HCT116 (cell line): ENCODE results near the gene TFF3. TPM values are rescaled to one million over a fixed set of nuclear protein-coding genes. Genes with fewer than 3 reads are reported as not detected.

Source experiments
- ATAC-seq: fragments of 200-7000 bp; cut with Tn5 transposase; 2 replicates; pipeline ENCODE4 v1.9.1; 2020; ENCODE audit warnings: mild to moderate bottlenecking, moderate library complexity
- BruUV-seq: library from RNA; stranded (reverse); fragments of 400-500 nt; replicated peaks from 2 replicates; lab custom pipeline; 2021; lab: Mats Ljungman, UMichigan
- CTCF ChIA-PET: fragments of 300-600 bp; sonication (Branson Sonifier 250); formaldehyde crosslinking; loops from one replicate; lab custom pipeline; 2021; ENCODE audit warnings: antibody characterized with exemption; lab: Charles Lee
- POLR2A ChIA-PET: fragments of 300-600, 350-600 bp; sonication (Branson Sonifier 250); formaldehyde crosslinking; loops from one replicate; lab custom pipeline; 2021; ENCODE audit warnings: antibody characterized with exemption; lab: Charles Lee
- RAD21 ChIA-PET, 2 experiments: fragments of 300-600 bp; sonication (Branson Sonifier 250); formaldehyde crosslinking; loops; one replicate each; lab custom pipeline; 2023; ENCODE audit warnings: low total read pairs in 2 of 2; ENCODE audit not compliant: uncharacterized antibody in 2 of 2, unreplicated experiment in 2 of 2, low non-redundant PET in 1 of 2; lab: Charles Lee
- DNase-seq: peaks from one replicate; pipeline ENCODE4 v3.0.0-alpha.2; 2010; ENCODE audit warnings: low read depth, low spot score
- H2AFZ ChIP-seq: fragments of 200-600 bp; shearing (Covaris generic), sonication (generic); 2 replicates; pipeline ENCODE4 v1.6.1; 2017; ENCODE audit warnings: low read depth, mixed run types, mixed read lengths, antibody characterized with exemption, low read length; ENCODE audit not compliant: poor library complexity, severe bottlenecking
- H3K27ac ChIP-seq: 2 replicates; pipeline ENCODE4 v1.5.1; 2012; ENCODE audit warnings: low read depth, low read length
- H3K27me3 ChIP-seq: fragments of 200-600 bp; sonication (generic); 2 replicates; pipeline ENCODE4 v1.6.1; 2016; ENCODE audit warnings: mixed run types, low read length, mixed read lengths; ENCODE audit not compliant: insufficient read depth
- H3K36me3 ChIP-seq, 2 experiments: fragments of 200-500 bp in 1 of 2; fragments of 200-600 bp in 1 of 2; sonication (Bioruptor generic) in 1 of 2; sonication (generic) in 1 of 2; 2 replicates each; pipeline versions ENCODE4 v1.5.1 to v1.6.1; 2014 to 2016; ENCODE audit warnings: low read length in 2 of 2, inconsistent platforms in 1 of 2, mixed read lengths in 1 of 2, mixed run types in 1 of 2; ENCODE audit not compliant: insufficient read depth in 2 of 2, control insufficient read depth in 1 of 2
- H3K4me1 ChIP-seq, 2 experiments: fragments of 200-600 bp in 1 of 2; sonication (generic) in 1 of 2; 2 replicates each; pipeline versions ENCODE4 v1.5.1 to v1.6.1; 2012 to 2017; ENCODE audit warnings: low read length in 2 of 2, inconsistent platforms in 1 of 2, mild to moderate bottlenecking in 1 of 2, mixed read lengths in 1 of 2, mixed run types in 1 of 2, moderate library complexity in 1 of 2; ENCODE audit not compliant: insufficient read depth in 2 of 2, control insufficient read depth in 1 of 2
- H3K4me2 ChIP-seq: fragments of 200-600 bp; sonication (generic); 2 replicates; pipeline ENCODE4 v1.6.1; 2017; ENCODE audit warnings: mixed run types, low read length, mixed read lengths
- H3K4me3 ChIP-seq, 2 experiments: fragments of 200-600 bp in 1 of 2; sonication (generic) in 1 of 2; replicated peaks in 1 of 2; 2 replicates each; pipeline ENCODE4 v1.5.1; 2011 to 2016; ENCODE audit warnings: low read length in 2 of 2, control low read depth in 1 of 2, low read depth in 1 of 2, mild to moderate bottlenecking in 1 of 2, mixed read lengths in 1 of 2, mixed run types in 1 of 2
- H3K79me2 ChIP-seq: fragments of 200-600 bp; sonication (generic); 2 replicates; pipeline ENCODE4 v1.6.1; 2017; ENCODE audit warnings: mild to moderate bottlenecking, mixed run types, low read length, moderate library complexity, mixed read lengths; ENCODE audit not compliant: insufficient read depth
- H3K9ac ChIP-seq: fragments of 200-600 bp; sonication (generic); 2 replicates; pipeline ENCODE4 v1.6.1; 2016; ENCODE audit warnings: low read length, mixed read lengths
- H3K9me2 ChIP-seq: fragments of 200-600 bp; sonication (generic), shearing (Covaris generic); 2 replicates; pipeline ENCODE4 v1.6.1; 2017; ENCODE audit warnings: mixed run types, mild to moderate bottlenecking, moderate library complexity; ENCODE audit not compliant: insufficient read depth
- H3K9me3 ChIP-seq, 2 experiments: fragments of 200-500 bp in 1 of 2; fragments of 200-600 bp in 1 of 2; sonication (Bioruptor generic) in 1 of 2; sonication (generic) in 1 of 2; 2 replicates each; pipeline ENCODE4 v1.6.1; 2014 to 2017; ENCODE audit warnings: low read length in 2 of 2, mixed read lengths in 2 of 2, inconsistent platforms in 1 of 2, low read depth in 1 of 2, mild to moderate bottlenecking in 1 of 2, mixed run types in 1 of 2, moderate library complexity in 1 of 2; ENCODE audit not compliant: control insufficient read depth in 1 of 2, insufficient read depth in 1 of 2
- H4K20me1 ChIP-seq: fragments of 200-600 bp; sonication (generic), shearing (Covaris generic); 2 replicates; pipeline ENCODE4 v1.6.1; 2017; ENCODE audit warnings: mixed run types, mild to moderate bottlenecking, moderate library complexity; ENCODE audit not compliant: insufficient read depth
- CBX3 ChIP-seq: IDR thresholded peaks from 2 replicates; pipeline ENCODE4 v1.6.1; 2012; ENCODE audit warnings: low read depth
- CEBPB ChIP-seq: IDR thresholded peaks from 2 replicates; pipeline ENCODE4 v1.6.1; 2012; ENCODE audit warnings: low read depth
- CTCF ChIP-seq, 3 experiments: fragments of 200-600 bp in 1 of 3; sonication (generic) in 1 of 3; IDR thresholded peaks in 2 of 3; conservative IDR thresholded peaks in 1 of 3; 2 replicates each; pipeline ENCODE4 v1.5.1; 2012 to 2017; ENCODE audit warnings: low read depth in 2 of 3, low read length in 2 of 3, antibody characterized with exemption in 1 of 3, borderline replicate concordance in 1 of 3, control low read depth in 1 of 3, mild to moderate bottlenecking in 1 of 3, mixed read lengths in 1 of 3, mixed run types in 1 of 3, moderate library complexity in 1 of 3; ENCODE audit not compliant: insufficient read depth in 1 of 3
- EGR1 ChIP-seq: IDR thresholded peaks from 2 replicates; pipeline ENCODE4 v1.6.1; 2012; ENCODE audit warnings: low read depth
- ELF1 ChIP-seq: IDR thresholded peaks from 2 replicates; pipeline ENCODE4 v1.6.1; 2012; ENCODE audit warnings: low read depth, borderline replicate concordance
- EZH2 ChIP-seq: fragments of 200-600 bp; sonication (generic); IDR thresholded peaks from 2 replicates; pipeline ENCODE4 v1.6.1; 2017; ENCODE audit warnings: antibody characterized with exemption, mixed run types
- EZH2phosphoT487 ChIP-seq: fragments of 200-600 bp; IDR thresholded peaks from 2 replicates; pipeline ENCODE4 v1.6.1; 2018; ENCODE audit warnings: antibody characterized with exemption, borderline replicate concordance
- JUND ChIP-seq: IDR thresholded peaks from 2 replicates; pipeline ENCODE4 v1.6.1; 2012
- MAX ChIP-seq: IDR thresholded peaks from 2 replicates; pipeline ENCODE4 v1.6.1; 2012
- POLR2A ChIP-seq: IDR thresholded peaks from 2 replicates; pipeline ENCODE4 v1.7.0; 2011; ENCODE audit warnings: borderline replicate concordance; ENCODE audit not compliant: insufficient read depth, insufficient read length; ENCODE audit errors: extremely low read depth
- RAD21 ChIP-seq: IDR thresholded peaks from 2 replicates; pipeline ENCODE4 v1.6.1; 2012; ENCODE audit warnings: low read depth, mild to moderate bottlenecking
- REST ChIP-seq: IDR thresholded peaks from 2 replicates; pipeline ENCODE4 v1.6.1; 2012; ENCODE audit warnings: low read depth
- SIN3A ChIP-seq: IDR thresholded peaks from 2 replicates; pipeline ENCODE4 v1.6.1; 2012; ENCODE audit warnings: low read depth
- SRF ChIP-seq: IDR thresholded peaks from 2 replicates; pipeline ENCODE4 v1.6.1; 2012; ENCODE audit warnings: low read depth
- TCF7L2 ChIP-seq: IDR thresholded peaks from 2 replicates; pipeline ENCODE4 v1.7.0; 2011; ENCODE audit warnings: borderline replicate concordance, inconsistent platforms; ENCODE audit not compliant: insufficient read depth, insufficient read length; ENCODE audit errors: extremely low read depth
- YY1 ChIP-seq: IDR thresholded peaks from 2 replicates; pipeline ENCODE4 v1.6.1; 2011; ENCODE audit warnings: low read length, low read depth, moderate library complexity, mild to moderate bottlenecking; ENCODE audit not compliant: insufficient replicate concordance; ENCODE audit errors: extremely low read depth
- ZBTB33 ChIP-seq: IDR thresholded peaks from 2 replicates; pipeline ENCODE4 v1.6.1; 2011; ENCODE audit warnings: mild to moderate bottlenecking, low read length, moderate library complexity; ENCODE audit not compliant: insufficient replicate concordance; ENCODE audit errors: extremely low read depth
- ZNF274 ChIP-seq: fragments of 200-500 bp; sonication (Bioruptor generic); IDR thresholded peaks from 2 replicates; pipeline ENCODE4 v1.6.1; 2014; ENCODE audit warnings: mild to moderate bottlenecking, low read depth, low read length, inconsistent platforms
- intact Hi-C: fragments of 100-400 bp; cut with micrococcal nuclease; formaldehyde crosslinking; loops from 2 replicates; pipeline ENCODE4 v1.10.0; 2022
- total RNA-seq: library from RNA; stranded (reverse); gene quantifications from one replicate; pipeline ENCODE4 v1.2.1, GENCODE V29; 2021; ENCODE audit not compliant: unreplicated experiment

The TFF3 gene
- total RNA-seq, 1 experiment from 2014 or later = 0.22 TPM

GRCh38 chr21:42272984-42273600 is 42.1 kb downstream of the TFF3 start:
- RAD21 ChIA-PET = no interaction called here
- ATAC-seq = no peak
- DNase-seq = no peak
- Histone ChIP-seq H3K4me2 (no peak overlapping the region), H3K79me2 (no peaks in the 10 kb centered on the region), H3K36me3 (no peaks in the 10 kb centered on the region), H3K27me3 (no peaks in the 10 kb centered on the region), H3K27ac (no peak overlapping the region), H2AFZ (no peak overlapping the region), H3K4me3 (no peak overlapping the region), H3K9me3 (no peaks in the 10 kb centered on the region), H3K9ac (no peak overlapping the region), H3K4me1 (no peaks in the 10 kb centered on the region), H3K9me2 (no peaks in the 10 kb centered on the region), H4K20me1 (no peaks in the 10 kb centered on the region)
- no peak for TF ChIP-seq REST
- TF ChIP-seq EGR1 = no peak
- TF ChIP-seq ZBTB33 = no peak
- no peak for TF ChIP-seq TCF7L2
- TF ChIP-seq SIN3A = no peak
- TF ChIP-seq CEBPB = no peak
- no peak for TF ChIP-seq YY1
- no peak for TF ChIP-seq RAD21
- no peak for TF ChIP-seq ELF1
- no peak for TF ChIP-seq POLR2A
- no peak for TF ChIP-seq EZH2
- no peak for TF ChIP-seq JUND
- no peak for TF ChIP-seq MAX
- TF ChIP-seq CTCF (IDR thresholded peaks at IDR 0.05 in 2 of 3, conservative IDR thresholded peaks at IDR 0.05 in 1 of 3; ENCODE audit: borderline replicate concordance in 1 of 3, insufficient read depth in 1 of 3, low read depth in 2 of 3, low read length in 2 of 3) = no peak
- no peak for TF ChIP-seq CBX3
- no peak for TF ChIP-seq ZNF274
- no peak for TF ChIP-seq SRF
- TF ChIP-seq EZH2phosphoT487 = no peak
- no TSS peak for BruUV-seq
- CTCF ChIA-PET = interaction anchor here (1.2 kb wide), 1 partner anchor 14 kb away, joined by 4 read pairs; no protein-coding TSS in a partner anchor
- POLR2A ChIA-PET = no interaction called here
- intact Hi-C loops = no loop called here
